HepG2 (cell line): ENCODE measurements around the gene CHMP6. TPM values are rescaled to one million over a fixed set of nuclear protein-coding genes. Genes with fewer than 3 reads are reported as not detected.
A peak's percentile ranks its signal among the peaks of the same experiment; 100 is the strongest.

Experiments used
- ATF7 ChIP-seq, 2 experiments: fragments of 450-650 bp in 1 of 2; sonication (generic) in 1 of 2; formaldehyde crosslinking in 1 of 2; IDR thresholded peaks; 2 replicates each; pipeline versions ENCODE4 v1.4.0 to v1.6.1; 2016 to 2020; ENCODE audit warnings: antibody characterized with exemption in 1 of 2, mild to moderate bottlenecking in 1 of 2, missing genetic modification reagents in 1 of 2
- CC2D1A ChIP-seq: sonication (generic); formaldehyde crosslinking; IDR thresholded peaks from 2 replicates; pipeline ENCODE4 v1.8.1; 2023; ENCODE audit warnings: mild to moderate bottlenecking, missing genetic modification reagents
- EHMT2 ChIP-seq: fragments of 200-600 bp; sonication (generic); IDR thresholded peaks from 2 replicates; pipeline ENCODE4 v1.7.0; 2017; ENCODE audit warnings: antibody characterized with exemption, low read depth, low read length, borderline replicate concordance
- FOXC1 ChIP-seq: sonication (generic); formaldehyde crosslinking; IDR thresholded peaks from 2 replicates; pipeline ENCODE4 v1.8.0; 2022; ENCODE audit warnings: mild to moderate bottlenecking, missing genetic modification reagents, borderline replicate concordance
- GTF3A ChIP-seq: sonication (generic); formaldehyde crosslinking; conservative IDR thresholded peaks from 2 replicates; pipeline ENCODE4 v1.4.0; 2020; ENCODE audit warnings: mild to moderate bottlenecking, missing genetic modification reagents
- MAF1 ChIP-seq: sonication (generic); formaldehyde crosslinking; IDR thresholded peaks from 2 replicates; pipeline ENCODE4 v1.5.0; 2020; ENCODE audit warnings: missing genetic modification reagents, borderline replicate concordance
- MAZ ChIP-seq, 2 experiments: sonication (generic) in 1 of 2; formaldehyde crosslinking in 1 of 2; IDR thresholded peaks; 2 replicates each; pipeline versions ENCODE4 v1.5.0 to v1.6.1; 2012 to 2020; ENCODE audit warnings: low read depth in 2 of 2, mild to moderate bottlenecking in 2 of 2, borderline replicate concordance in 1 of 2, improper control_type of control experiment in 1 of 2, low read length in 1 of 2, missing genetic modification reagents in 1 of 2, moderate library complexity in 1 of 2
- MXD3 ChIP-seq: IDR thresholded peaks from 2 replicates; pipeline ENCODE4 v1.6.1; 2016; ENCODE audit warnings: mild to moderate bottlenecking, missing biosample characterization, missing genetic modification reagents
- NFE2 ChIP-seq: sonication (generic); formaldehyde crosslinking; IDR thresholded peaks from 2 replicates; pipeline ENCODE4 v1.4.0; 2020; ENCODE audit warnings: missing genetic modification reagents
- SALL2 ChIP-seq: sonication (generic); formaldehyde crosslinking; IDR thresholded peaks from 2 replicates; pipeline ENCODE4 v1.8.1; 2023; ENCODE audit warnings: mild to moderate bottlenecking, missing genetic modification reagents, inconsistent platforms
- SATB2 ChIP-seq: sonication (generic); formaldehyde crosslinking; IDR thresholded peaks from 2 replicates; pipeline ENCODE4 v1.5.0; 2020; ENCODE audit warnings: missing genetic modification reagents
- SCMH1 ChIP-seq: sonication (generic); formaldehyde crosslinking; IDR thresholded peaks from 2 replicates; pipeline ENCODE4 v1.9.0; 2021; ENCODE audit warnings: missing genetic modification reagents, mild to moderate bottlenecking, borderline replicate concordance
- SP4 ChIP-seq: sonication (generic); formaldehyde crosslinking; IDR thresholded peaks from 2 replicates; pipeline ENCODE4 v1.8.1; 2023; ENCODE audit warnings: mild to moderate bottlenecking, missing genetic modification reagents
- ZBTB2 ChIP-seq: sonication (generic); formaldehyde crosslinking; IDR thresholded peaks from 2 replicates; pipeline ENCODE4 v1.8.0; 2022; ENCODE audit warnings: low read depth, missing genetic modification reagents
- ZKSCAN1 ChIP-seq: fragments of 150-350 bp; IDR thresholded peaks from 2 replicates; pipeline ENCODE4 v1.6.1; 2014; ENCODE audit warnings: low read length
- ZNF275 ChIP-seq: sonication (generic); formaldehyde crosslinking; IDR thresholded peaks from 2 replicates; pipeline ENCODE4 v1.8.0; 2022; ENCODE audit warnings: missing genetic modification reagents, mild to moderate bottlenecking, inconsistent platforms, borderline replicate concordance
- ZNF296 ChIP-seq: sonication (generic); formaldehyde crosslinking; conservative IDR thresholded peaks from 2 replicates; pipeline ENCODE4 v1.5.0; 2020; ENCODE audit warnings: mild to moderate bottlenecking, missing genetic modification reagents
- ZNF318 ChIP-seq: sonication (generic); formaldehyde crosslinking; IDR thresholded peaks from 2 replicates; pipeline ENCODE4 v1.4.0; 2020; ENCODE audit warnings: mild to moderate bottlenecking, missing genetic modification reagents
- ZNF326 ChIP-seq: sonication (generic); formaldehyde crosslinking; IDR thresholded peaks from 2 replicates; pipeline ENCODE4 v1.4.0; 2020; ENCODE audit warnings: missing genetic modification reagents, borderline replicate concordance
- polyA plus RNA-seq, 8 experiments: library from polyadenylated mRNA; depleted of rRNA in 3 of 8; stranded (reverse) in 7 of 8; unstranded in 1 of 8; fragments of >200 nt; fragmentation: Illumina TruSeq in 4 of 8; extraction: Trizol in 4 of 8; gene quantifications; 2 replicates each; pipeline versions ENCODE4 v1.2.1 to v1.2.3, GENCODE V29; 2011 to 2016; ENCODE audit warnings: low read depth in 4 of 8, missing spikeins in 1 of 8, mixed read lengths in 1 of 8; ENCODE audit not compliant: insufficient read depth in 1 of 8
- total RNA-seq, 5 experiments: library from RNA; depleted of rRNA; stranded (reverse); fragments of >200 nt; fragmentation: Illumina TruSeq; extraction: Trizol; gene quantifications; 2 replicates each; pipeline ENCODE4 v1.2.3, GENCODE V29; 2016; ENCODE audit warnings: low read depth in 1 of 5

Gene CHMP6
- total and polyA plus RNA-seq, 2 of the 13 experiments (the other 11 are each of a cell fraction or from before 2014, with no cell fraction given) = 11.1 to 24.2 TPM

GRCh38 chr17:81043319-81043724 is 51.7 kb downstream of the CHMP6 start (continued):
- TF ChIP-seq GTF3A (CRISPR knock-in tag) (no peak), MXD3 (CRISPR knock-in tag) (no peak), SP4 (CRISPR knock-in tag) (no peak), FOXC1 (CRISPR knock-in tag) (peak; percentile 55; the same call in 1 of the 2 replicates), ZBTB2 (no peak), ZNF326 (CRISPR knock-in tag) (no peak), NFE2 (no peak), ZNF275 (peak; percentile 81; the same call in 1 of the 2 replicates), CC2D1A (CRISPR knock-in tag) (no peak), ZKSCAN1 (no peak), SALL2 (CRISPR knock-in tag) (peak; percentile 20; the same call in 1 of the 2 replicates), MAF1 (no peak), SCMH1 (no peak), EHMT2 (no peak), ZNF318 (peak; percentile 83; the same call in 1 of the 2 replicates), ATF7 (IDR thresholded peaks at IDR 0.05) (no peak), ATF7 (CRISPR knock-in tag; IDR thresholded peaks at IDR 0.05) (peak; percentile 61), ZNF296 (CRISPR knock-in tag) (no peak), MAZ (IDR thresholded peaks at IDR 0.05; ENCODE audit: borderline replicate concordance, low read depth, low read length) (no peak), MAZ (CRISPR knock-in tag; IDR thresholded peaks at IDR 0.05; ENCODE audit: low read depth) (no peak; the same call in 1 of the 2 replicates), SATB2 (CRISPR knock-in tag) (no peak)
